ENCODE measurements around the gene MYO1D.
"Not testable (repeated sequence)": the region's sequence is repeated elsewhere in the genome, so short reads cannot be mapped to it uniquely, and the experiment has no call there.

The MYO1D gene
- total RNA-seq, result 20.8 to 54.6 (median 45.8) reads per million in 9 experiments

DNA sequence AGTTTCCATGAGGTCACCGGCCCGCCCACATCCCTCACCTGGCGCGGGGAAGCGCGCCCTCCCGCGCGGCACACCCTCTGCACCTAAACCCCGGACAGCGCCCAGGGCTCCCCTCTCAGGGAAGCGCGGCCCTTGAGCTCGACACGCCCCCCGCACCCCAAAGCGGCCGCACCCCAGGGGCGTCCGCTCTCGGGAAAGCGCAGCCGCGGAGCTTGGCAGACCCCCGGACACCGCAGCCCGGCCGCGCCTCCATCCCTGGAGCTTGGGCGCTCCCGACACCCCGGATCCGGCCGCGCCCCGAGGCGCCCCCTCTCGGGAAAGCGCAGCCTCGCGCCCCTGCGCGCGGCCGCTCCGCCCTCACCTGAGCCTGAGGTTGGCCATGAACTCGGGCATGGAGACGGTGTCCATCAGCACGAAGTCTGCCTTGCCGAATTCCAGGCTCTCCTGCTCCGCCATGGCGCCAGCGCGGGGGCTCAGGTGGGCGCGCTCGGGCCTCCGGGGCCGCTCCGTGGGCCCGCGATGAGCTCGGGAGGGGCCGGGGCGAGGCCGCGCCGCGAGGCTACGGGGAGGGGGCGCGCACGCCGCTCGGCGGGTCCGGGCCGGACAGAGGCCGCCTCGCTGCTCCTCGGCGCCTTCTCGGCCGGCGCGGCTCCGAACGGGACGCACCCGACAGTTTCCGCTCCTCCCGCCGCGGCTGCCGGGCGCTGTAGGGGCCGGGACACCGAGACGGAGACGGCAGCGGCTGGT is at the start of gene MYO1D:
MYO1D (minus strand) TSS at position 708 of the 747 bp plus-strand sequence; CDS start at position 456, 252 bp downstream.
- DNase-seq (peak in 2 of 3 experiments; percentile 32 to 34), ATAC-seq (replicated peaks) (peak; percentile 28)
- Mint-ChIP-seq H3K9me3 (no peaks in the 10 kb centered on the region), H3K4me1 (ENCODE audit: low read depth in 2 of 2) (peaks cover 3 to 10% of the 10 kb centered on the region in 2 donors), H3K36me3 (ENCODE audit: insufficient read depth) (peaks cover under 1% of the 10 kb centered on the region), H3K27ac (peak within 1 kb of the TSS; percentile 42 to 79), H3K4me3 (peak within 1 kb of the TSS; percentile 76 to 85), H3K27me3 (peaks cover 0 to 1% of the 10 kb centered on the region in 2 donors)

DNA sequence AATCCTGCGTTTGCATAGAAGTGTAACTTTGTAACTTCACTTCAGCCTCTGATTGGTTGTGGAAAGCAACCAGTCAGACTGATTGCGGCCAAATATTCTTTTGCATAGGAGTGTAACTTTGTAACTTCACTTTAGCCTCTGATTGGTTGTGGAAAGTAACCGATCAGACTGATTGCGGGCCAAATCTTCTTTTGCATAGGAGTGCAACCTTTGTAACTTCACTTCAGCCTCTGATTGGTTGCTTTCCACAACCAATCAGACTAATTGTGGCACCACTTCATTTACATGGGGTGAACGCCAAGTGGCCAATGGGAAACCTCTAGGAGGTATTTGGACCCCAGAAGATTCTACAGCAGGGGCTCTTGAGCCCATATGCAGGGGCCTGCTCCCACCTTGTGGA is 49.3 kb upstream of the MYO1D start:
- Mint-ChIP-seq H3K27me3 (peaks cover 26 to 27% of the 10 kb centered on the region in 2 donors), H3K4me3 (no peak overlapping the region), H3K4me1 (ENCODE audit: low read depth in 2 of 2) (no peaks in the 10 kb centered on the region), H3K27ac (no peak overlapping the region), H3K9me3 (no peaks in the 10 kb centered on the region), H3K36me3 (ENCODE audit: insufficient read depth) (no peaks in the 10 kb centered on the region)
- DNase-seq, result no peak
- ATAC-seq (replicated peaks), result no peak

- ATAC-seq (replicated peaks); H3K9me3 Mint-ChIP-seq; H3K4me3 Mint-ChIP-seq; H3K4me1 Mint-ChIP-seq (ENCODE audit: low read depth in 2 of 2); DNase-seq; H3K36me3 Mint-ChIP-seq (ENCODE audit: insufficient read depth); H3K27ac Mint-ChIP-seq: not testable (repeated sequence)
- peaks cover 21 to 22% of the 10 kb centered on the region in 2 donors for H3K27me3 Mint-ChIP-seq
Measured at GRCh38 chr17:32923905-32924304, 47.0 kb upstream of the MYO1D start.

DNA sequence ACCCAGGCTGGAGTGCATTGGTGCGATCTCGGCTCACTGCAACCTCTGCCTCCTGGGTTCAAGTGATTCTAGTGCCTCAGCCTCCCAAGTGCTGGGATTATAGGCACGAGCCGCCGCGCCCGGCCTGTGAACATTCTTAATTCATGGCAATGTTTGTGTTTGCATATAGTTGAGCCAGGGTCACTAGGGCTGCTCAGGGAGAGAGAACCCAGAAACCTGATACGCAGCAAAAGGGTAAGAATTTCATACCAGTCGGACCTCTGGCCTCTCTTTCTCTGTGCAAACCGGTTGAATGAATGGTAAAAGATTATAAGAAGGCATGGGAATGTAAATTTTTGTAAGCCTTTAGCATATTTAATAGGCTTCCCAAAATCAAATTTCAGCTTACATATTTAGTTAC is 44.1 kb upstream of the MYO1D start:
- no peaks in the 10 kb centered on the region for H3K36me3 Mint-ChIP-seq (ENCODE audit: insufficient read depth)
- no peak overlapping the region for H3K4me3 Mint-ChIP-seq

DNA sequence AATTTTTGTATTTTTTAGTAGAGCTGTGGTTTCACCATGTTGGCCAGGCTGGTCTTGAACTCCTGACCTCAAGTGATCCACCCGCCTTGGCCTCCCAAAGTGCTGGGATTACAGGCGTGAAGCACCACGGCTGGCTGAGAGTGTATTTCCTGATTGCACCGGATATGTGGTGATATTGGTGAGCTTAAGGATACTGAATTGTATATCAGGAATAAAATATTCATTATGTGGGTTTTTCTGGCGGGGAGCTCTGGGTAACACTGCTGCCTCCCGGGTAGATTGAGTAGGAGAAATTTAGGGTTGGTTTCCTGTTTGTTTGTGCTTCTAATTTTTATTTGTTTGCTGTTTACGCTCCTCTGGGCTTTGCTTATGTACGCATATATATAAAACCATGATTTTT is 43.4 kb upstream of the MYO1D start:
- Mint-ChIP-seq H3K27ac (no peak overlapping the region), H3K4me3 (no peak overlapping the region), H3K9me3 (no peaks in the 10 kb centered on the region), H3K4me1 (ENCODE audit: low read depth in 2 of 2) (peaks cover 0 to 7% of the 10 kb centered on the region in 2 donors), H3K27me3 (peaks cover 0 to under 1% of the 10 kb centered on the region in 2 donors), H3K36me3 (ENCODE audit: insufficient read depth) (no peaks in the 10 kb centered on the region)
- no peak for DNase-seq
- no peak for ATAC-seq (replicated peaks)

More for the DNA sequence above, 44.1 kb upstream of the MYO1D start:
- no peak for DNase-seq
- Mint-ChIP-seq H3K27me3 (peaks cover 6 to 7% of the 10 kb centered on the region in 2 donors), H3K27ac (no peak overlapping the region), H3K9me3 (no peaks in the 10 kb centered on the region), H3K4me1 (ENCODE audit: low read depth in 2 of 2) (peaks cover 0 to 7% of the 10 kb centered on the region in 2 donors)
- no peak for ATAC-seq (replicated peaks)

GRCh38 chr17:32919876-32920275 is 43.0 kb upstream of the MYO1D start:
- not testable (repeated sequence) for H3K27ac Mint-ChIP-seq; ATAC-seq (replicated peaks); H3K36me3 Mint-ChIP-seq (ENCODE audit: insufficient read depth); H3K4me1 Mint-ChIP-seq (ENCODE audit: low read depth in 2 of 2); H3K27me3 Mint-ChIP-seq; H3K9me3 Mint-ChIP-seq; DNase-seq; H3K4me3 Mint-ChIP-seq

DNA sequence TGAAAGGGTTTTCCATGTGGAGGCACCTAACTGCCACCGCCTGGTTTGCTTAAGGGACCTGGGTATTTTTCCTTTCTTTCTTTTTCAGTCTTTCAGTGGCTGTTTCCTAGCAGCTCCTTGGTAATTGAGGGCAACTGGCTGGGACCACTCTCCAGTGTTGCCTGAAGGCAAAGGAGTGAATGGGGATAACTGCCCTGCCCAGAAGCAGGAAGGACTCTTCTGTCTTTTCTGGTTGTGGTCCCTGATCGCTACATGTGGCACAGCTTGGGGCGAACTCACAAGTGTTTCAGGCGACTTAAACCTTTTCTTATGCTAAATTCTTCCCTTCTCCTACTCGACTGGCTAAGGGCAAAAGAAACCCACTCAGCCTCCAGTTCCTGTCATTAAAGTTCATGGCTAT is 40.9 kb upstream of the MYO1D start:
- ATAC-seq (replicated peaks), result no peak
- H3K27ac Mint-ChIP-seq, result no peak overlapping the region
- H3K27me3 Mint-ChIP-seq, result no peaks in the 10 kb centered on the region
- H3K4me3 Mint-ChIP-seq, result no peak overlapping the region
- DNase-seq, result no peak
- H3K9me3 Mint-ChIP-seq, result no peaks in the 10 kb centered on the region
- H3K4me1 Mint-ChIP-seq (ENCODE audit: low read depth in 2 of 2), result peaks cover 0 to 7% of the 10 kb centered on the region in 2 donors
- H3K36me3 Mint-ChIP-seq (ENCODE audit: insufficient read depth), result no peaks in the 10 kb centered on the region

GRCh38 chr17:32917081-32917480 is 40.2 kb upstream of the MYO1D start:
- ATAC-seq (replicated peaks), result no peak
- Mint-ChIP-seq H3K9me3 (no peaks in the 10 kb centered on the region), H3K4me3 (no peak overlapping the region), H3K36me3 (ENCODE audit: insufficient read depth) (no peaks in the 10 kb centered on the region), H3K27me3 (no peaks in the 10 kb centered on the region), H3K4me1 (ENCODE audit: low read depth in 2 of 2) (peaks cover 0 to 7% of the 10 kb centered on the region in 2 donors), H3K27ac (no peak overlapping the region)
- DNase-seq, result no peak

DNA sequence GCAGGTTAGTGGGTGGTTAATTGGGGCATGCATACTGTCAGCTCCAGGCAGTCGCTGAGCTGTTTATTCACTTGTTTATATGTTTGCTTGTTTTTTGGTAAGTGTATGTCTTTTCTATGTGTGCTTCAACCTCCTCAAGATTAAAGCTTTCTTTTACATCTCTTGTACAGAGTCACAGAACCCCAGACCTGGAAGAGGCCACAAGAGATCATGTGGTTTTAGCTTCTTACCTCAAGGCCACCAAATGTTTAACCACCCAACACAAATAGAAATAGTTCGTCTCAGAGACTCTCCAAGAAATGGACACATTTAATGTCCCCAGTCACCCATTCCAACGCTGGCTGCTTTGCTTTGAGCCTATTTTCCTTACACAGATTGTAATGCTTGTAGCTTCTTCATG is 39.2 kb upstream of the MYO1D start:
- Mint-ChIP-seq H3K4me1 (ENCODE audit: low read depth in 2 of 2) (peaks cover 0 to 7% of the 10 kb centered on the region in 2 donors), H3K27ac (no peak overlapping the region), H3K27me3 (no peaks in the 10 kb centered on the region), H3K4me3 (no peak overlapping the region), H3K9me3 (no peaks in the 10 kb centered on the region), H3K36me3 (ENCODE audit: insufficient read depth) (no peaks in the 10 kb centered on the region)
- no peak for ATAC-seq (replicated peaks)
- no peak for DNase-seq

DNA sequence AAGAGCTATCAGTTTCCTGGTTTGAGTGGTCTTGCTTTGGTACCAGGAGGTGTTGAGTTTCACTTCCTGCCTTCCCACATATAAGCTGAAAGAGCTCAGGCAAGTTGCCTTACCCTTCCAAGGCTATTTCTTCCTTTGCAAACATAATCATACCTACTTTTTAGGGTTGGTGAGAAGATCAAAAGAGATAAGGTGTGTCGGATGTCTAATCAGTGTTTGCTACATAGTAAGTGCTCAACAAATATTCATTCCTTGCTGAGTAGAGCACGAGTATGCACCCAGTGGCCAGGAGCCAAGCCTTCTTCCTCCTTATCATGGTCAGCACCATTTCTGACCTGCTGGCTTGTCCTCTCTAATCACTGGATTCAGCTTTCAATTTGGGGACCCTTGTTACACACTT is 38.3 kb upstream of the MYO1D start:
- no peaks in the 10 kb centered on the region for H3K36me3 Mint-ChIP-seq (ENCODE audit: insufficient read depth)
- no peaks in the 10 kb centered on the region for H3K27me3 Mint-ChIP-seq
- H3K4me1 Mint-ChIP-seq (ENCODE audit: low read depth in 2 of 2), result peaks cover 0 to 7% of the 10 kb centered on the region in 2 donors
- H3K27ac Mint-ChIP-seq, result no peak overlapping the region
- H3K9me3 Mint-ChIP-seq, result no peaks in the 10 kb centered on the region
- ATAC-seq (replicated peaks) (no peak), DNase-seq (no peak)
- no peak overlapping the region for H3K4me3 Mint-ChIP-seq

GRCh38 chr17:32914181-32914580 is 37.3 kb upstream of the MYO1D start:
- Mint-ChIP-seq H3K4me1 (ENCODE audit: low read depth in 2 of 2) (peaks cover 0 to 7% of the 10 kb centered on the region in 2 donors), H3K27ac (peak overlapping the region in 1 of 2 donors; percentile 60), H3K9me3 (no peaks in the 10 kb centered on the region), H3K4me3 (no peak overlapping the region), H3K27me3 (no peaks in the 10 kb centered on the region), H3K36me3 (ENCODE audit: insufficient read depth) (no peaks in the 10 kb centered on the region)
- ATAC-seq (replicated peaks) (peak; percentile 27), DNase-seq (no peak)

DNA sequence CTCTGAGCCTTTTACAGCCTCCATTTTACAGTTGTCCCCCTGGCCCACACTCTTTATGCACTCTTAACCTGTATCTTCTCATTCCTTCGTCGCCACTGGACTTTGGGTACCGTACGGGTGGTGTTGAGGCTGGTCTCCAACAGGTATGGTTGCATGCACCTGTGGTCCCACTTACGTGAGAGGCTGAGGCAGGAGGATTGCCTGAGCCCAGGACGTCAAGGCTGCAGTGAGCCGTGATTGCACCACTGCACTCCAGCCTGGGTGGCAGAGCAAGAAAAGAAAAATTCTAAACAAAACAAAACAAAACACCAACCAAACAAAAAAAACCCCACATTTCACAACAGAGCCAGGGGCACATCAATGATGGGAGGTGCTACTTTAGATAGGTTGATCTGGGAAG is 36.7 kb upstream of the MYO1D start:
- H3K9me3 Mint-ChIP-seq, result no peaks in the 10 kb centered on the region
- H3K27ac Mint-ChIP-seq, result peak overlapping the region in 1 of 2 donors; percentile 60
- no peaks in the 10 kb centered on the region for H3K36me3 Mint-ChIP-seq (ENCODE audit: insufficient read depth)
- no peak overlapping the region for H3K4me3 Mint-ChIP-seq
- H3K27me3 Mint-ChIP-seq, result no peaks in the 10 kb centered on the region
- DNase-seq (no peak), ATAC-seq (replicated peaks) (no peak)
- H3K4me1 Mint-ChIP-seq (ENCODE audit: low read depth in 2 of 2), result peaks cover 0 to 7% of the 10 kb centered on the region in 2 donors

DNA sequence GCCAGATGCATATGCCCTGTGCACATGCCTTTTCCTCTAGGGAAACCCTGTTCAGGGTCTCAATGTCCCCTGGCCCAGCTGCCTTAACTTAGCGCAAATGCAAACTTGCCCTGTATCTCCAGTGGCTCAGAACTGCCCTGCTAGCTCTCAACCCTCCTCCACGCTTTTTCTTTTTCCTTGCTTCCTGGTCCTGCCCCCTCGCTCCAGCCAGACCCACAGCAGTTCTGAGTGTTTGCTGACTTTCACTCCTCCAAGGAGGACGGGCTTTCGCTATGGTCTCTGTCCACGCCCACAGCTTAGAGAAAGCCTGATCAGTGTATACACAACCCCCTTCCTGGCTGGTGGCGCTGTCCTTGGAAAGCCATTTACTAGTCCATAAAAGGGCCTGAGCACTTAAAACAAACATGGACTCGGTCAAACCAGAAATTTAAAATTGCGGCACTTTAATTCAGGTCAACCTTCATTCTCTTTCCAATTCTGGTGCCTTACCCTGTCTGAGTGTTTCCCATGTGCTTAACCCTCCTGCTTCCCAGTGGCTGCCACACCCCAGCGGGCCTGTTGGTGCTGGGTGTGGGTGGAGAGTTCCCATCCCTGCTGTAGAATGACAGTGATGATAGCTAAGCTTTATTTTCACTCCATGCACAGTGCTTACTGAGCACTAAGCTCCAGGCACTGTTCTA is 35.4 kb upstream of the MYO1D start:
- no peak for ATAC-seq (replicated peaks)
- no peak for DNase-seq

DNA sequence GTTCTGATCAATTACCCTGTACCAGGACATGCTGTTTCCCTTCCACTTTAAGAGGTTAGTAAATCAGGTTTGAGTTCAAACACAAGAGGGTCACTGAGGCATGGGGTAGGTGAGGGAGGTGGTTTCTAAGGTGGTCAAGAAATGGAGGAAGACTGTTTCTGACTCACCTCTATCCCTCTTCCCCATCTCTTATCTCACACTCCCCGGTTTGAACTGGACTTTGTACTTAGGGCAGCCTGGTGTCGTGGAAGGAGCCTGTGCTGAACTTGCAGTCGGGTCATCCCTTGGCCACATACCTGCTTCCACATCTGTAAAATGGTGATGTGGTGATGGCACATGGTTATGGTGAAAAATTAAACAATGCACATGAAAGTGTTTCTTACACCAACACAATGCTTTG is 33.8 kb upstream of the MYO1D start:
- Mint-ChIP-seq H3K36me3 (ENCODE audit: insufficient read depth) (no peaks in the 10 kb centered on the region), H3K9me3 (no peaks in the 10 kb centered on the region), H3K4me1 (ENCODE audit: low read depth in 2 of 2) (no peaks in the 10 kb centered on the region), H3K27me3 (no peaks in the 10 kb centered on the region), H3K27ac (no peak overlapping the region), H3K4me3 (no peak overlapping the region)
- no peak for DNase-seq
- no peak for ATAC-seq (replicated peaks)

More for the DNA sequence above, 35.4 kb upstream of the MYO1D start:
- Mint-ChIP-seq H3K36me3 (ENCODE audit: insufficient read depth) (no peaks in the 10 kb centered on the region), H3K4me1 (ENCODE audit: low read depth in 2 of 2) (no peaks in the 10 kb centered on the region), H3K27me3 (no peaks in the 10 kb centered on the region), H3K27ac (no peak overlapping the region), H3K9me3 (no peaks in the 10 kb centered on the region), H3K4me3 (no peak overlapping the region)

Measured in effector memory CD8-positive, alpha-beta T cell (primary cell).